Measurements from ENCODE around the gene TMEM233. TPM values are rescaled to one million over a fixed set of nuclear protein-coding genes. Genes with fewer than 3 reads are reported as not detected.

Gene TMEM233
- not detected in 2 replicates for total RNA-seq

- intact Hi-C loops (cut with micrococcal nuclease): no loop called here
These were observed at the start of gene TMEM233 for GRCh38 chr12:119593578-119594398. TSS of gene TMEM233 (plus strand) at chr12:119593774. CDS start at chr12:119593849, 75 bp downstream.

GRCh38 chr12:119544765-119545625, 48.6 kb upstream of the TMEM233 start:
- intact Hi-C loops (cut with micrococcal nuclease): loop anchor here (1.0 to 10.0 kb wide), 2 partner anchors 101 to 1140 kb away; no protein-coding TSS in a partner anchor

GRCh38 chr12:119546340-119546739, 47.2 kb upstream of the TMEM233 start:
- intact Hi-C loops (cut with micrococcal nuclease): loop anchor here (10.0 kb wide), 1 partner anchor 1142 kb away; no protein-coding TSS in a partner anchor

GRCh38 chr12:119547001-119547400, 46.6 kb upstream of the TMEM233 start:
- intact Hi-C loops (cut with micrococcal nuclease): loop anchor here (10.0 kb wide), 1 partner anchor 1142 kb away; no protein-coding TSS in a partner anchor

- intact Hi-C loops (cut with micrococcal nuclease): no loop called here
These were observed 36.7 kb upstream of the TMEM233 start for GRCh38 chr12:119556854-119557253.

GRCh38 chr12:119565404-119565803, 28.2 kb upstream of the TMEM233 start:
- intact Hi-C loops (cut with micrococcal nuclease): no loop called here

GRCh38 chr12:119570771-119571170, 22.8 kb upstream of the TMEM233 start:
- intact Hi-C loops (cut with micrococcal nuclease): no loop called here

- intact Hi-C loops (cut with micrococcal nuclease): no loop called here
These were observed 20.5 kb upstream of the TMEM233 start for GRCh38 chr12:119573086-119573485.

- intact Hi-C loops (cut with micrococcal nuclease): no loop called here
These were observed 19.3 kb upstream of the TMEM233 start for GRCh38 chr12:119574255-119574654.

GRCh38 chr12:119576118-119576810, 17.3 kb upstream of the TMEM233 start:
- intact Hi-C loops (cut with micrococcal nuclease): no loop called here

- intact Hi-C loops (cut with micrococcal nuclease): no loop called here
These were observed 16.7 kb upstream of the TMEM233 start for GRCh38 chr12:119576915-119577314.

GRCh38 chr12:119578112-119578511, 15.5 kb upstream of the TMEM233 start:
- intact Hi-C loops (cut with micrococcal nuclease): no loop called here

- intact Hi-C loops (cut with micrococcal nuclease): no loop called here
These were observed 4.5 kb upstream of the TMEM233 start for GRCh38 chr12:119589097-119589496.

GRCh38 chr12:119589634-119590033, 3.9 kb upstream of the TMEM233 start:
- intact Hi-C loops (cut with micrococcal nuclease): no loop called here

- intact Hi-C loops (cut with micrococcal nuclease): no loop called here
These were observed 1.3 kb upstream of the TMEM233 start for GRCh38 chr12:119592232-119592631.

GRCh38 chr12:119594399-119594730, 791 bp downstream of the TMEM233 start:
- intact Hi-C loops (cut with micrococcal nuclease): no loop called here

- intact Hi-C loops (cut with micrococcal nuclease): no loop called here
These were observed 1.3 kb downstream of the TMEM233 start for GRCh38 chr12:119594772-119595445.

GRCh38 chr12:119598159-119598558, 4.6 kb downstream of the TMEM233 start:
- intact Hi-C loops (cut with micrococcal nuclease): no loop called here

GRCh38 chr12:119601877-119602733, 8.5 kb downstream of the TMEM233 start:
- intact Hi-C loops (cut with micrococcal nuclease): no loop called here

- intact Hi-C loops (cut with micrococcal nuclease): no loop called here
These were observed 9.1 kb downstream of the TMEM233 start for GRCh38 chr12:119602734-119603094.

Measured in T-helper 2 cell treated with Interferon-gamma antibody and Interleukin-4, amounts not matched to agents 100 ng/mL and 5 ng/mL, for 36 hours (primary cell).